ENCODE measurements around the gene APLP2. TPM values are rescaled to one million over a fixed set of nuclear protein-coding genes. Genes with fewer than 3 reads are reported as not detected.
A peak's percentile ranks its signal among the peaks of the same experiment; 100 is the strongest.

The APLP2 gene
- total and polyA plus RNA-seq, 5 donors from 2014 or later, result 53.3 to 86.6 (median 73.9) TPM

- H3K27me3 Mint-ChIP-seq, result no peaks in the 10 kb centered on the region
- no peaks in the 10 kb centered on the region for H3K27me3 ChIP-seq (ENCODE audit: control insufficient read depth, insufficient read depth, low read length)
- ATAC-seq (ENCODE audit: low read depth in 2 of 2) (no peak), DNase-seq (no peak)
- peak overlapping the region in 1 of 3 donors; percentile 20 for H3K27ac Mint-ChIP-seq
- H3K4me1 Mint-ChIP-seq, result peaks cover 3 to 16% (median 8%) of the 10 kb centered on the region in 4 donors
- peaks cover 58% of the 10 kb centered on the region for H3K36me3 Mint-ChIP-seq
- H3K4me3 ChIP-seq (ENCODE audit: low read depth, low read length), result no peak overlapping the region
- H3K9me3 Mint-ChIP-seq, result no peaks in the 10 kb centered on the region
- no peak overlapping the region for H3K27ac ChIP-seq (ENCODE audit: insufficient read depth, low read length, poor library complexity, severe bottlenecking)
- peaks cover 4% of the 10 kb centered on the region for H3K4me1 ChIP-seq (ENCODE audit: control insufficient read depth, insufficient read depth, low read length, poor library complexity, severe bottlenecking)
- no peak overlapping the region for H3K4me3 Mint-ChIP-seq
- no peaks in the 10 kb centered on the region for H3K9me3 ChIP-seq (ENCODE audit: control insufficient read depth in 2 of 2, low read length in 2 of 2)
- H3K36me3 ChIP-seq (ENCODE audit: control insufficient read depth, insufficient read depth, low read length), result peaks cover 48% of the 10 kb centered on the region
These were observed 72.1 kb downstream of the APLP2 start for GRCh38 chr11:130141561-130142341.

GRCh38 chr11:130144141-130144540 is 74.4 kb downstream of the APLP2 start:
- Mint-ChIP-seq H3K4me1 (peaks cover 5 to 21% (median 13%) of the 10 kb centered on the region in 4 donors), H3K27me3 (no peaks in the 10 kb centered on the region), H3K36me3 (peaks cover 42% of the 10 kb centered on the region), H3K9me3 (no peaks in the 10 kb centered on the region), H3K4me3 (no peak overlapping the region), H3K27ac (peak overlapping the region in 2 of 3 donors; percentile 62 to 79)
- H3K4me3 ChIP-seq (ENCODE audit: low read depth, low read length), result no peak overlapping the region
- peaks cover 8% of the 10 kb centered on the region for H3K4me1 ChIP-seq (ENCODE audit: control insufficient read depth, insufficient read depth, low read length, poor library complexity, severe bottlenecking)
- no peaks in the 10 kb centered on the region for H3K9me3 ChIP-seq (ENCODE audit: control insufficient read depth in 2 of 2, low read length in 2 of 2)
- peaks cover 38% of the 10 kb centered on the region for H3K36me3 ChIP-seq (ENCODE audit: control insufficient read depth, insufficient read depth, low read length)
- H3K27ac ChIP-seq (ENCODE audit: insufficient read depth, low read length, poor library complexity, severe bottlenecking), result no peak overlapping the region
- DNase-seq (no peak), ATAC-seq (ENCODE audit: low read depth in 2 of 2) (no peak)
- H3K27me3 ChIP-seq (ENCODE audit: control insufficient read depth, insufficient read depth, low read length), result no peaks in the 10 kb centered on the region

GRCh38 chr11:130144861-130145281 is 75.2 kb downstream of the APLP2 start:
- H3K4me1 ChIP-seq (ENCODE audit: control insufficient read depth, insufficient read depth, low read length, poor library complexity, severe bottlenecking), result peaks cover 8% of the 10 kb centered on the region
- DNase-seq (no peak), ATAC-seq (ENCODE audit: low read depth in 2 of 2) (no peak)
- no peaks in the 10 kb centered on the region for H3K27me3 Mint-ChIP-seq
- H3K27ac ChIP-seq (ENCODE audit: insufficient read depth, low read length, poor library complexity, severe bottlenecking), result no peak overlapping the region
- H3K9me3 ChIP-seq (ENCODE audit: control insufficient read depth in 2 of 2, low read length in 2 of 2), result no peaks in the 10 kb centered on the region
- no peaks in the 10 kb centered on the region for H3K9me3 Mint-ChIP-seq
- H3K27ac Mint-ChIP-seq, result peak overlapping the region in 2 of 3 donors; percentile 62 to 79
- H3K36me3 Mint-ChIP-seq, result peaks cover 38% of the 10 kb centered on the region
- no peak overlapping the region for H3K4me3 ChIP-seq (ENCODE audit: low read depth, low read length)
- peaks cover 5 to 21% (median 13%) of the 10 kb centered on the region in 4 donors for H3K4me1 Mint-ChIP-seq
- no peaks in the 10 kb centered on the region for H3K27me3 ChIP-seq (ENCODE audit: control insufficient read depth, insufficient read depth, low read length)
- no peak overlapping the region for H3K4me3 Mint-ChIP-seq
- peaks cover 34% of the 10 kb centered on the region for H3K36me3 ChIP-seq (ENCODE audit: control insufficient read depth, insufficient read depth, low read length)

- Histone ChIP-seq H3K27ac (ENCODE audit: insufficient read depth, low read length, poor library complexity, severe bottlenecking) (no peak overlapping the region), H3K4me1 (ENCODE audit: control insufficient read depth, insufficient read depth, low read length, poor library complexity, severe bottlenecking) (peaks cover 8% of the 10 kb centered on the region), H3K27me3 (ENCODE audit: control insufficient read depth, insufficient read depth, low read length) (no peaks in the 10 kb centered on the region), H3K4me3 (ENCODE audit: low read depth, low read length) (no peak overlapping the region), H3K9me3 (ENCODE audit: control insufficient read depth in 2 of 2, low read length in 2 of 2) (no peaks in the 10 kb centered on the region), H3K36me3 (ENCODE audit: control insufficient read depth, insufficient read depth, low read length) (peaks cover 30% of the 10 kb centered on the region)
- peak overlapping the region in 2 of 3 donors; percentile 62 to 79 for H3K27ac Mint-ChIP-seq
- no peak overlapping the region for H3K4me3 Mint-ChIP-seq
- H3K36me3 Mint-ChIP-seq, result peaks cover 33% of the 10 kb centered on the region
- ATAC-seq (ENCODE audit: low read depth in 2 of 2) (no peak), DNase-seq (no peak)
- H3K27me3 Mint-ChIP-seq, result no peaks in the 10 kb centered on the region
- H3K4me1 Mint-ChIP-seq, result peaks cover 5 to 21% (median 13%) of the 10 kb centered on the region in 4 donors
- no peaks in the 10 kb centered on the region for H3K9me3 Mint-ChIP-seq
These were observed 75.7 kb downstream of the APLP2 start for GRCh38 chr11:130145311-130145812.

- peaks cover 8% of the 10 kb centered on the region for H3K4me1 ChIP-seq (ENCODE audit: control insufficient read depth, insufficient read depth, low read length, poor library complexity, severe bottlenecking)
- H3K27me3 Mint-ChIP-seq, result no peaks in the 10 kb centered on the region
- peak overlapping the region; percentile 69 to 91 (median 90) for H3K27ac Mint-ChIP-seq
- H3K4me3 Mint-ChIP-seq, result no peak overlapping the region
- H3K27me3 ChIP-seq (ENCODE audit: control insufficient read depth, insufficient read depth, low read length), result no peaks in the 10 kb centered on the region
- no peaks in the 10 kb centered on the region for H3K9me3 Mint-ChIP-seq
- no peak overlapping the region for H3K27ac ChIP-seq (ENCODE audit: insufficient read depth, low read length, poor library complexity, severe bottlenecking)
- DNase-seq (no peak), ATAC-seq (ENCODE audit: low read depth in 2 of 2) (peak in 1 of 2 donors; percentile 15)
- H3K4me3 ChIP-seq (ENCODE audit: low read depth, low read length), result no peak overlapping the region
- H3K9me3 ChIP-seq (ENCODE audit: control insufficient read depth in 2 of 2, low read length in 2 of 2), result no peaks in the 10 kb centered on the region
- H3K36me3 ChIP-seq (ENCODE audit: control insufficient read depth, insufficient read depth, low read length), result peaks cover 25% of the 10 kb centered on the region
- peaks cover 32% of the 10 kb centered on the region for H3K36me3 Mint-ChIP-seq
- H3K4me1 Mint-ChIP-seq, result peaks cover 5 to 21% (median 13%) of the 10 kb centered on the region in 4 donors
These were observed 76.5 kb downstream of the APLP2 start for GRCh38 chr11:130145975-130146776.

GRCh38 chr11:130146796-130147195 is 77.1 kb downstream of the APLP2 start:
- no peaks in the 10 kb centered on the region for H3K27me3 ChIP-seq (ENCODE audit: control insufficient read depth, insufficient read depth, low read length)
- H3K36me3 ChIP-seq (ENCODE audit: control insufficient read depth, insufficient read depth, low read length), result peaks cover 20% of the 10 kb centered on the region
- H3K27ac Mint-ChIP-seq, result peak overlapping the region; percentile 65 to 91 (median 90)
- peaks cover 5 to 21% (median 13%) of the 10 kb centered on the region in 4 donors for H3K4me1 Mint-ChIP-seq
- H3K9me3 ChIP-seq (ENCODE audit: control insufficient read depth in 2 of 2, low read length in 2 of 2), result no peaks in the 10 kb centered on the region
- peaks cover 25% of the 10 kb centered on the region for H3K36me3 Mint-ChIP-seq
- no peak overlapping the region for H3K4me3 ChIP-seq (ENCODE audit: low read depth, low read length)
- DNase-seq (peak in 1 of 3 donors; percentile 88), ATAC-seq (ENCODE audit: low read depth in 2 of 2) (peak; percentile 46 to 82)
- H3K4me3 Mint-ChIP-seq, result peak overlapping the region in 1 of 4 donors; percentile 36
- no peak overlapping the region for H3K27ac ChIP-seq (ENCODE audit: insufficient read depth, low read length, poor library complexity, severe bottlenecking)
- peaks cover 8% of the 10 kb centered on the region for H3K4me1 ChIP-seq (ENCODE audit: control insufficient read depth, insufficient read depth, low read length, poor library complexity, severe bottlenecking)
- no peaks in the 10 kb centered on the region for H3K9me3 Mint-ChIP-seq
- H3K27me3 Mint-ChIP-seq, result no peaks in the 10 kb centered on the region

GRCh38 chr11:130148796-130149326 is 79.2 kb downstream of the APLP2 start:
- Mint-ChIP-seq H3K4me3 (no peak overlapping the region), H3K4me1 (peaks cover 5 to 21% (median 13%) of the 10 kb centered on the region in 4 donors)

More at GRCh38 chr11:130148796-130149326, 79.2 kb downstream of the APLP2 start:
- Histone ChIP-seq H3K4me3 (ENCODE audit: low read depth, low read length) (no peak overlapping the region), H3K27ac (ENCODE audit: insufficient read depth, low read length, poor library complexity, severe bottlenecking) (no peak overlapping the region), H3K9me3 (ENCODE audit: control insufficient read depth in 2 of 2, low read length in 2 of 2) (no peaks in the 10 kb centered on the region), H3K4me1 (ENCODE audit: control insufficient read depth, insufficient read depth, low read length, poor library complexity, severe bottlenecking) (peaks cover 8% of the 10 kb centered on the region), H3K27me3 (ENCODE audit: control insufficient read depth, insufficient read depth, low read length) (no peaks in the 10 kb centered on the region), H3K36me3 (ENCODE audit: control insufficient read depth, insufficient read depth, low read length) (peaks cover 9% of the 10 kb centered on the region)
- ATAC-seq (ENCODE audit: low read depth in 2 of 2), result no peak
- Mint-ChIP-seq H3K27me3 (no peaks in the 10 kb centered on the region), H3K36me3 (peaks cover 15% of the 10 kb centered on the region), H3K9me3 (no peaks in the 10 kb centered on the region), H3K27ac (peak overlapping the region in 1 of 3 donors; percentile 57)
- DNase-seq, result no peak

Data from CD4-positive, CD25-positive, alpha-beta regulatory T cell (primary cell).